KMS-11 (cell line): ENCODE results near the gene SELENOO.

Experiments
- H2AFZ ChIP-seq: fragments of 200-600 bp; sonication (generic); 2 replicates; pipeline ENCODE4 v1.6.1; 2016; ENCODE audit warnings: antibody characterized with exemption, mixed run types, low read depth
- H3K27ac ChIP-seq: fragments of 200-600 bp; sonication (generic); 2 replicates; pipeline ENCODE4 v1.6.1; 2016; ENCODE audit warnings: mild to moderate bottlenecking, mixed run types
- H3K27me3 ChIP-seq: fragments of 200-600 bp; sonication (generic); 2 replicates; pipeline ENCODE4 v1.6.1; 2017; ENCODE audit warnings: mild to moderate bottlenecking, low read depth, mixed run types, moderate library complexity; ENCODE audit not compliant: insufficient read depth
- H3K36me3 ChIP-seq: fragments of 200-600 bp; sonication (generic); 2 replicates; pipeline ENCODE4 v1.6.1; 2017; ENCODE audit warnings: mild to moderate bottlenecking, mixed run types; ENCODE audit not compliant: insufficient read depth
- H3K4me1 ChIP-seq: fragments of 200-600 bp; sonication (generic); 2 replicates; pipeline ENCODE4 v1.6.1; 2016; ENCODE audit warnings: mild to moderate bottlenecking, low read depth, mixed run types; ENCODE audit not compliant: poor library complexity, severe bottlenecking
- H3K4me2 ChIP-seq: fragments of 200-600 bp; sonication (generic); 2 replicates; pipeline ENCODE4 v1.7.0; 2016; ENCODE audit warnings: mild to moderate bottlenecking, mixed run types
- H3K4me3 ChIP-seq: fragments of 200-600 bp; sonication (generic); IDR thresholded peaks from 2 replicates; pipeline ENCODE4 v1.6.1; 2017; ENCODE audit warnings: low read depth, low read length, mixed read lengths; ENCODE audit not compliant: insufficient read depth
- H3K79me2 ChIP-seq: fragments of 200-600 bp; sonication (generic); 2 replicates; pipeline ENCODE4 v1.6.1; 2016; ENCODE audit warnings: low read depth, mixed run types; ENCODE audit not compliant: insufficient read depth
- H3K9ac ChIP-seq: fragments of 200-600 bp; sonication (generic); 2 replicates; pipeline ENCODE4 v1.6.1; 2016; ENCODE audit warnings: mild to moderate bottlenecking, mixed run types
- H4K20me1 ChIP-seq: fragments of 200-600 bp; sonication (generic); 2 replicates; pipeline ENCODE4 v1.6.1; 2016; ENCODE audit warnings: mild to moderate bottlenecking, mixed run types; ENCODE audit not compliant: insufficient read depth
- CTCF ChIP-seq: fragments of 200-600 bp; sonication (generic); conservative IDR thresholded peaks from 2 replicates; pipeline ENCODE4 v1.6.1; 2017; ENCODE audit warnings: low read depth, mild to moderate bottlenecking, antibody characterized with exemption, low read length, moderate library complexity, mixed read lengths

The SELENOO gene

GRCh38 chr22:50233223-50233622 is 32.4 kb downstream of the SELENOO start:
- H3K4me2 ChIP-seq = no peak overlapping the region
- no peaks in the 10 kb centered on the region for H3K79me2 ChIP-seq
- no peak for TF ChIP-seq CTCF
- peaks cover 9% of the 10 kb centered on the region for H3K4me1 ChIP-seq
- H3K4me3 ChIP-seq = no peak overlapping the region
- no peak overlapping the region for H3K9ac ChIP-seq
- H2AFZ ChIP-seq = no peak overlapping the region
- H4K20me1 ChIP-seq = no peaks in the 10 kb centered on the region
- no peaks in the 10 kb centered on the region for H3K36me3 ChIP-seq
- H3K27me3 ChIP-seq = no peaks in the 10 kb centered on the region
- H3K27ac ChIP-seq = no peak overlapping the region

GRCh38 chr22:50236731-50237409 is 36.1 kb downstream of the SELENOO start:
- no peak overlapping the region for H2AFZ ChIP-seq
- H3K4me3 ChIP-seq = no peak overlapping the region
- H3K27me3 ChIP-seq = no peaks in the 10 kb centered on the region
- H3K36me3 ChIP-seq = no peaks in the 10 kb centered on the region
- no peaks in the 10 kb centered on the region for H4K20me1 ChIP-seq
- peak overlapping the region; percentile 41; the same call in 1 of the 2 replicates for H3K4me2 ChIP-seq
- H3K79me2 ChIP-seq = peaks cover 6% of the 10 kb centered on the region; the same call in 1 of the 2 replicates
- TF ChIP-seq CTCF = peak; percentile 62
- no peak overlapping the region for H3K27ac ChIP-seq
- H3K4me1 ChIP-seq = peaks cover 9% of the 10 kb centered on the region
- no peak overlapping the region for H3K9ac ChIP-seq

- Histone ChIP-seq H3K27ac (no peak overlapping the region), H3K4me1 (peaks cover 17% of the 10 kb centered on the region), H2AFZ (no peak overlapping the region), H4K20me1 (no peaks in the 10 kb centered on the region), H3K4me3 (no peak overlapping the region), H3K27me3 (no peaks in the 10 kb centered on the region), H3K4me2 (no peak overlapping the region), H3K36me3 (no peaks in the 10 kb centered on the region), H3K79me2 (peaks cover 22% of the 10 kb centered on the region; the same call in 1 of the 2 replicates), H3K9ac (no peak overlapping the region)
- no peak for TF ChIP-seq CTCF
Observed at GRCh38 chr22:50238755-50239154, 37.9 kb downstream of the SELENOO start.

GRCh38 chr22:50242406-50242949 is 41.7 kb downstream of the SELENOO start:
- H3K27me3 ChIP-seq = no peaks in the 10 kb centered on the region
- H3K4me2 ChIP-seq = peak overlapping the region; percentile 66
- H2AFZ ChIP-seq = no peak overlapping the region
- H4K20me1 ChIP-seq = no peaks in the 10 kb centered on the region
- peaks cover 25% of the 10 kb centered on the region; the same call in 1 of the 2 replicates for H3K79me2 ChIP-seq
- TF ChIP-seq CTCF = no peak
- H3K4me3 ChIP-seq = no peak overlapping the region
- H3K27ac ChIP-seq = no peak overlapping the region
- peaks cover 9% of the 10 kb centered on the region for H3K4me1 ChIP-seq
- no peak overlapping the region for H3K9ac ChIP-seq
- no peaks in the 10 kb centered on the region for H3K36me3 ChIP-seq
